ENCODE data around the gene CFAP99.

CFAP99 gene

DNA sequence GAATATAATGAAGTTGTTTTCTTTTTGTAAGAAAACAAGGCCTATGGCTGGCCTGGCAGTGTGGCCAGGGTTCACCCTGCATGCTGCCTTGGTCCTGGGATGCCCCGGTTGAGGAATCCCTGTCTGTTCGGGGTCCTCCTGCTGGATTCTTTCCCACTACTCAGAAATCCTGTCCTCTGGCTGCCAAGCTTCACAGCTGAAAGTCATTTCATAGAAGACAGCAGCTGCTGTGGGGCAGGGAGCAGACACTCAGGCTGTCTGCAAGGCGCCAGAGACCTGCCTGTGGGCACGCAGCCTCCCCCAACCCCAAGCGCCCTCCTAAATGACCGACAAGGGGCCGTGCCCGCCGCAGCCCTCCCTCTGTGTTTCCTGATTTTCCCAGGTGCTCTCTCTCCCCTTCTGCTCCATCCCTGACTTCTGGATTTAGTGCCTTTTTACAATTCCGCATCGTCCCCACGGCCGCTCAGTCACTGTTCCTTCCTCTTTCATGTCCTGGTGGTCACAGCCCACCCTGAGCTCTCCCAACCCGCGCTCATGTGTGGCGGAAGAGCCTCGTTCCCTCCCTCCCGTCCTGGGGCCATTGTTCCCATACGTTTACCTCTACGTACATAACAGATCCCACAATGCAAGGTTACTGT lies 27.9 kb upstream of the CFAP99 start:
- no peak for DNase-seq (ENCODE audit: low spot score)

DNA sequence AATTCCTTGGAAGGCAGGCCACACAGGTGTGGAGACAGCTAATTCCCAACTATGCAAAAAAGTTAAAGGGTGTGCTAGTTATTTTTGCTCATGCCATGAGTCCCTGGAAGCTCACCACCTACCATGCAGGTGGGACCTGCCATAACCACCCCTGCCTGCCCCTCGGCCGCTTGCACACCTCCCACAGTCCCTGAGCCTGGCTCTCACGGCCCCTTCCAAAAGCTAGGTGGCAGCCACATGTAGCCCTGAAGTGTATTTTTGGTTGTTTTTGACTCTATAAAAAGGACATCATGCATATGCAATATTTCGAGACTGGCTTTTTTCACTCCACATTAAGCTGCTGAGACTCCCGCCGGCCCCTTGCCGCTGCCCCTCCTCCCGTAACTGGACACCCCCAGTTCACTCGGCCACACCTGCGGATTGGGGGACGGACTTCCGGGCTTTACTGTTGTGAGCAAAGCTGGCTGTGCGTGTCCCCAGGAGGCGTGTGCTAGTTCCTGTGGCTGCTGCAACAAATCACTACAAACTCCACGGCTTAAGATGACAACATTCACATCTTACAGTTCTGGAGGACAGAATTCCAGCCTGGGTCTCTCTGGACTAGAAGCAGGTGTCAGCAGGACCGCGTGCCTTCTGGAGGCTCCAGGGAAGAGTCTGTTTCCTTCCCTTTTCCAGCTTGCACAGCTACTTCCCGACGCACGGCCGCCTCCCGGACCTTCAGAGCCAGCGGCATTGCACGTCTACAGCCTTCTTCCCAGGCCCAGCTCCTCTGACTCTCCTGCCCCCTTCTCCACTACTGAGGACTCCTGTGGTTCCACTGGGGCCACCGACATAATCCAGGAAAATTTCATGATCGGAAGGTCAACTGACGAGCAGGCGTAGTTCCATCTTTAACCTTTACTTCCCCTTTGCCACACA lies 25.1 kb upstream of the CFAP99 start:
- no peak for DNase-seq (ENCODE audit: low spot score)

DNA sequence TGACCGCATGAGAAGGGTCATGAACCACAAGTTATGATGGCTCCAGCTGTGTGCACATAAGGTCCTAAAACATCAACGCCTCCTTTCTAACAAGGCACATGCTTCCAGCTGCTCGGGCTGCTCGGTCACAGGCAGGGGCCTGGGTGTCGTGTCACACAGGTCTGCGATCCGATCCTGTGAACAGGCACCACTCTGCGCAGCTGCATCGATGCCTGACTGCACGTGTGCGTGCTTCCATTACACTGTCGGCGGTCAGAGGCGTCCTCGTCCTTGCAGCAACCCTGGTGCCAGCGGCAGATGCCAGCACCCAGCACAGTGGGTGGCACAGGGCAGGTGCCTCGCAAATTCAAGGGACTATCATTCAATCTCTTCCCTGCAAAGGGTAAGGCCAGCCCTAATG lies 24.2 kb upstream of the CFAP99 start:
- DNase-seq (ENCODE audit: low spot score) = no peak

DNA sequence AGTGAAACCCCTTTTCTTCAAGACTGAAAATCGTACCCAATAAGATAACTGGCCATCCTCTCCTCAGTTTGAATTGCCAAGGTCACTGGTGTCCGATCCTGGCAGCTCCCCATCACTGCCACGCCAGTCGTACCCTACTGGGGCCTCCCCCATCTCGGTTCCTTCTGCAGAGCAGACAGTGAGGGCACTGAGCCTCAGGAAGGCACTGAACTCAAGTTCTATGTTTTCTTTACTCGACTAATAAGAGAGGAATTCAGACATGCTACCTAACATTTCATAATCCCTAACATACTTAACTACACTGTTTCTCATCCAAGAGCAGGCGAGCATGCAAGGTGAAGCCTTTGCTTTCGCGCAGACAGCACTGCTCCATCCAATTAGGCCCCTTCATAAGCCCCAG lies 23.7 kb upstream of the CFAP99 start:
- DNase-seq (ENCODE audit: low spot score) = no peak

DNA sequence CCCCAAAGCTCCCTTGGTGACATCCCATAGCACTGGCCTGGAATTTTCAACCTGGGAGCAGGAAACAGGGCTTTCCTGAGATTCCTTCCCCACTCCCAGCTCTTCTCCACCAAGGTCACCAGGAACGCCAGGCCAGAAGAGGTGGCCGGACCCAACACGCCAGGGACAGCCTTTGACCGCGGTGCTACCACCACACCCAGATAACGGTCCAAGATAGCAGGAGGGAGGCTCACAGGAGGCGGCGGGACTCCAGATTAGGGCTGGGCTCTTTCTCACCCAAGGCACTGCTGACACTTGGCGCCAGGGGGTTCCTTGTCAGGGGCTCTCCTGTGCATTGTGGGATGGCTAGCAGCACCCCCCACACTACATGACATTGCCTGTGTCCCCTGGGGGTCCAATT lies 23.2 kb upstream of the CFAP99 start:
- no peak for DNase-seq (ENCODE audit: low spot score)

DNA sequence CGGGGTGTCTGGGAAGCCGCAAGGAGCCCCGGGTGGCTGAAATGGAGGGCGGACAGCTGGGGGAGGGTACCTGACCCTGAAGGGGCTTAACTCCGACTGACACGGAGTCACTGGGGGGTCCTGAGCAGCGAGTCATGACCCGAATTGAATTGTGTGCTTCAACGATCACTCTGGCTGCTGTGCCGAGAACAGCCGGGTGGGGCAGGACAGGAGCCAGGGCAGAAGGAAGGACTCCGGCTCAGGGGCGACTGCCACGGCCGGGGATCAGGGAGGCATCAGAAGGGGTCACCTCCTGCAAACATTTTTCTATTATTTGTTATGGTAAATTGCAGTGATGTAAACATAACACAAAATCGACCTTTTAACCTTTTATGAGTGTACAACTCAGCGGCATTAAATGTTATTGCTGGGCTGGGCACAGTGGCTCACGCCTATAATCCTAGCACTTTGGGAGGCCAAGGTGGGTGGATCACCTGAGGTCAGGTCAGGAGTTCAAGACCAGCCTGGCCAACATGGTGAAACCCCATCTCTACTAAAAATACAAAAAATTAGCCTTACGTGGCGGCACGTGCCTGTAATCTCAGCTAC lies 21.9 kb upstream of the CFAP99 start:
- DNase-seq (ENCODE audit: low spot score) = no peak

DNA sequence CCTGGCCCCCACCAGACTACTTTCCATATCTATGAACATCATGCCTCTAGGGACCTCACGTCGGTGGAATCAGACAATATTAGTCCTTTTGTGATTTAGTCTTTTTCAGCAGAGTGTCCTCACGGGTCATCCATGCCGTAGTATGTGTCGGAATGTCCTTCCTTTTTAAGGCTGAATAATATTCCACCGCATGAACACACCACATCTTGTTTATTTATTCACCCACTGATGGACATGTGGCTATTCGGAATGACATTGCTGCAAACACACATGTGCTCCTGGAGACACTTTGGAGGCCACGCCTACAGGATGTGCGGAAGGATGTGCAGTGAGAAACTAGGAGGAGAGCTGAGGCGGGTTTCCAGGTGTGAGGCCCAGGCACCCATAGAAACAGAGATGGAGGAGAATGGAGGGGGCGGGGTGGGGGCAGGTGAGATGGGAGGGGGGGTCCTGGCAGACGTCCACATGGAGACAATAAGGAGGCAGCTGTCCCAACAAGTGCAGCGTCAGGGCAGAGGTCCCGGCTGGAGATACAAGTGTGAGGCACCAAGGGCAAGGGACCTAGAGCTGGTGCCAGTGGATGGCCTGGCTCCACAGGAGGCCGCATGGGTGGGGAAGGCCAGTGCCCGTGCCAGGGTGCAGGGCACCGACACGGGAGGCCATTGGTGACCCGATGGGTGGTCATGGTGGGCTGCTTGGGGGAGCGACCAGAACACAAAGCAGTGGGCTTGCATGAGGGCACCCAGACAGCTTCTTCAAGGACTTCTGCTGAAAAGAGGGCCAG lies 21.0 kb upstream of the CFAP99 start:
- no peak for DNase-seq (ENCODE audit: low spot score)

DNA sequence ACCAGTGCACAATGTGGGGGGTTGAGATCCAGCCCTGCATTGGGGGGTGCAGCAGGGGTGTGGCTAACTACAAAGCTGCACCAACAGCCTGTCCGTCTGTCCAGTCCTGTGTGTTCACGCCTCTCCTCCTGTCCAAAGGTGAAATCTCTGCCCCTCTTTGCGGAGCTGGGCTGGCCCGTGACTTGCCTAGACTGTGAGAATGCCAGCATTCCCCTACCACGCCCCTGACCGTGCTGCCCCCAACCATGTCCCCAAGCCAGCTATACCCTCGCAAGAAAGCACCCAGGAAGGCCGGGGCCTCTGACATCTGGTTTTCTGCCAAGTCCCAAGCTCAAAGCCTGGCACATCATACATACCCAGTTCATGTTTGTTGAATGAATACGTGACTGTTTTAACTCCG lies 19.5 kb upstream of the CFAP99 start:
- DNase-seq (ENCODE audit: low spot score) = no peak

DNA sequence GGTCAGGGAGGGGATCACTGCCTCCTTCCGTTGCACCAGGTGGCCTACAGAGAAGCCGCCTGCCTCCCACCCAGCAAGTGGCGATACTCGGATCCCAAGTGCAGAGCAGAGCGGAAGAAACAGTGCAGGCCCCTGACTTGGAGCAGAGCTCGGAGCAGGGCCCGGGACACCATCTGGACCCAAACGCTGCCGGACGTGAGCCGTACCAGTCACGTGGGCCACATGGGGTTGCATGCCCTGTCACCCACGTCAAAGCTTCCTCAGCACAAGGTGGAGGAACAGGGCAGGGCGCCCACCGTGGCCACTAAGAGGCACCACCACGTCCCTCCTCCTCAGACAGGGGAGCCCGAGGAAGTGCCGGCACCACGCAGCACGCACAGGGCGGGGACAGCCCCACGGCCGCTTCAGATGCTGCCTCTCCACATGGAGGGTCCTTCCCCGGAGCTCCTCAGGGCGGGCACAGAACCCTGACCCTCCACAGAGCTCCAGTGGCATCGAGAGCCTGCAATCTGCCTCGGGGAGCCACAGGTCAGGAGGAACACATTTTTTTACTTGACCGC lies 19.0 kb upstream of the CFAP99 start:
- DNase-seq (ENCODE audit: low spot score) = no peak

DNA sequence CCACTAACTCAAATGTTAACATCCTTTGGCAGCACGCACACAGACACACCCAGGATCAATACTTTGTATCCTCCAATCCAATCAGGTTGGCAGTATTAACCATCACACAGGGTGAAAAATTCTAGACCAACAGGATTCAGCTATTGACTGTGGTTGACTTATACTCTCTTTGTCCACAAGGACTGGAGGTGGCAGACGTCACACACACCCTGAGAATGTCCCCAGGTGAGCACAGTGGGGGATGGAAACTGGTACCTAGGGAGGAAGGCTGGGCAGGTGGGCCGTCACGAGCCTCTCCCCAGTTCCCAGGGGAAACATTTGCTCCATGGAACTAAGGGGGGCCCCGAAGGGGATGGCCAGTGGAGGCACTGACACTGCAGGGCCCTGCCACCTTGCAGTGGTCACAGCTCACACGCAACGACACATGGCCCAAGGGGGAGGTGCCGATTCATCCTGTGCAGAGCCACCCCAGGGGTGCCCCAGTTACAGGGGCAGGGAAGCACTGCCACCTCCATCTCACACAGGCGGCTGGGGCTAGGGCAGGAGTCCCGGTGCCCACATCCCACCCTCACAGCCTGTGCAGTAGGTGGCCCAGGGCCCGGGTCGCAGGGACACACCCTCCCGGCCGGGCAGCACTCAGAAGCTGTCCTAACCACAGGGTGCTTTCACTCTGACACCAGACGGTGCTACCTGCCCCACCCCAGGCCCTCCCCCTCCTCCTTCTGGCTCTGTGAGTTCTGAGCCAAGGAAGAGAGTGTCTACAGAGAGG lies 17.7 kb upstream of the CFAP99 start:
- DNase-seq (ENCODE audit: low spot score) = no peak

DNA sequence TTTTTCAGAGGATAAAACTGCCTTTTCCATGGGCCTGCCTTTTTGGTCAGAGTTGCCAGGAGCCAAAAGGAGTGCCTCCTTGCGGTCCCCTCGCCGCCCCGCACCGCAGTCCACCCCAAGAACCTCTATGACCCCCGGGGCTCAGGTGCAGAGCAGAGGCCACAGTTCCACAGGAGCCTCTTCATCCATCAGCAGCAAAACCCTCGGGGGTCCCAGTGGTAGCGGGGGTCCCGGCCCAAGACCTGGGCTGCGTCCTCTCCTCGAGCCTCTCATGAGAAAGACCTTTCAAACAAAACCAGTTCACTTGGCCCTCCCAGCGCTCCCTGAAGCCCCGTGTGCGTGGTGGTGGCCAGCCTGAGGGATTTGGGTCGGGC lies 17.2 kb upstream of the CFAP99 start:
- DNase-seq (ENCODE audit: low spot score) = no peak

DNA sequence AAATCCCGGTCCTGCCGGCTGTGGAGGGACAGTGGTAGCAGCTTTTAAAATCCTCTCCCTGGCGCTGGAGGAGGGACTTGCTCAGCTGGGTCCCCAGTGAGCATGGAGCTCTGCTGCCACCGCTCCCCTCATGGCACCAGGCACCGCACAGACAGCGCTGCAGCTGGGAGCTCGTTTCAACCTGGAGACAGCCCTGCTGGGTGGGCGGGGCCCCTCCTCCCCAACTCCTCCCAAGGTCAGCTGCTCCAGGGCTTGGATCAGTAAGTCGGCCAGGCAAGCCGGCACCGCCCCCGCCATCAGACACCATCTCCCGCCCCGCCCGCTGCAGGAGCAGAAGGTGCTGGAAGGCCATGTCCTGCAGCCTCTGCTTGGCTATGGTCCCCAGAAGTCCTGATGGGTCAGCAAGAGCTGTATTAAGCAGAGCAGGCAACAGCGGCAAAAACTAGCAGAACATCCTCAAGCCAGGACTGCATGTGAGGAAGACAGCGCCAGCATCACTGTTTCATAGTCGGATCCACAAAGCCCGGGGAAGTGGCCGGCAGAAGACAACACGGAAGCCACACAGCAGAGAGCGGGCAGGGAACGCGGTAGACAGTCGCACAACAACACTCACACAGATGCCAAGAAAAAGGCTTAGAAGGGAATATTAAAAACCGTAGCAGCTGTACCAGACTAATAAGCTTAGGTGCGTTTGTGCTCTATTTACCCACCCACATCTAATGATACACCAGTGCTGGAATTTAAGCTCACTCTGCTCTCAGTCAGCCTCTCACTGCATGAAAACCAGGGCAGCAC lies 16.5 kb upstream of the CFAP99 start:
- no peak for DNase-seq (ENCODE audit: low spot score)

DNA sequence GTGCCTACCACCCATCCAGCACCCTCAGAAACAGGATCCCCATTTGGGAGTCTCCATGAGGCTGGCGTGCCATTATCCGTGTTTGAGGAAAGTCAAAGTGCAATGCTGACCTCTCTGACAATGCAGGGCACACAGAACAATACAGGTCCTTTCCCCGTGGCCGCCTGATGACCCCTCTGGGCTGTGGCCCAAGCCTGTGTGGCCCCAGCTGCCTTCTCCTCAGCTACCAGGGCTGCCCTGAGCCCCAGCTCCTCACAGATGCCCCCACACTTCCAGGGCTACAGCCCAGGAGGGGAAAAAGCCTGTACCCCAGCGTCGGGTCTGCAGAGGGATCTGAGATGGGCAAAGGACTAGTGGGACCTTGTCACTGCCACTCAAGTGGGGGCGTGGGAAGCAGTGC lies 15.8 kb upstream of the CFAP99 start:
- DNase-seq (ENCODE audit: low spot score) = no peak

DNA sequence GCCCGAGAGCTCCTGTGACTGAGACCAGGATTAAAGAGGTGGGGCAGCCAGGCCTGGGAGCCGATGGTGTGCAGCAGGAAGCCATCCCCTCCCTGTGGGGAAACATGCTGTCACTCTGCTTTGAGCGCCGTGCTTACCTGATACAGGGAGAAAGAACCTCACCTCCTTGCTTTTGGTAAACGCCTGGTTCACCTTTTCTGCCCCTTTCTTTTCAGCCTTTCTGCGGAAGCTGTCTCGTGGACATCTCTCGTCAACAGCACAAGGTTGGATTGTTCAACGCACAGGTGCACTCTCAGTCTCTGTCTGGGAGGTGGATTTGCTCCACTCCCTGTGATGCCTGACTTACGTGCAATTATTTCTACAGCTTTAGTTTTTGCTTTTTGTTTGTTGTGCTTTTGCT lies 12.3 kb upstream of the CFAP99 start:
- no peak for DNase-seq (ENCODE audit: low spot score)

DNA sequence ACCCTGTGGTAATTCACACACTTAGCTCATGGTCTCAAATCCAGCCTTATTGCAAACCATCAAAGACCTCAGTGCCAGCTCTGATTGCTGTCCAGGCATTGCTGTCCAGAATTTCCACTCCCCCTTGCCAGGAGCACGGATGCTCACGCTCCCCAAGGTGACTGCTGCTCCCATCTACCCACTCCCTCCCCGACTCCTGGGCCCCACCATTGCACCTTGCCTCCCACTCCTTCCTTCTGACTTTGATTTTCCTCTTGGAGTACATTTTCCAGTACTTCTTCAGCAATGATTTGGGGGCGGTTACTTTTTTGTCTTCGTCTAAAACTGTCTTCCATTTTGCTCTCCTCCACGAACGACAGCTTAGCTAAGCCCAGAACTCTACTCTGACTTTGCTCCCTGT lies 11.8 kb upstream of the CFAP99 start:
- no peak for DNase-seq (ENCODE audit: low spot score)

DNA sequence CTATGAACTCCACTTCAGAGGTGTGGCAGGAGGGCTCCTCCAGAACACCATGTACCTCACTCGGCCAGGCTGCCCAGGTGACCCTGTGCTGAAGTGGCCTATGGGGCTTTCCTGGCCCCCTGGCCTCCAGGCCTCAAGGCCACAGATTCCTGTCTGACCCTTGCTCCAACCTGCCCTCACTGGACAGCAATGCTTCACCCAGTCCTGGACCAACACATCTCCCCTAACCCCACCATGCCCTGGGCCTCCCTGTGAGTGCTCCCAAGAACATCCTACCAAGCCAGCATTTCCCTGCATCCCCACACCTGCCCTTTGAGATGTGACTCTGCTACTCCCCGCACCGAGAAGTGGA lies 10.8 kb upstream of the CFAP99 start:
- no peak for DNase-seq (ENCODE audit: low spot score)

DNA sequence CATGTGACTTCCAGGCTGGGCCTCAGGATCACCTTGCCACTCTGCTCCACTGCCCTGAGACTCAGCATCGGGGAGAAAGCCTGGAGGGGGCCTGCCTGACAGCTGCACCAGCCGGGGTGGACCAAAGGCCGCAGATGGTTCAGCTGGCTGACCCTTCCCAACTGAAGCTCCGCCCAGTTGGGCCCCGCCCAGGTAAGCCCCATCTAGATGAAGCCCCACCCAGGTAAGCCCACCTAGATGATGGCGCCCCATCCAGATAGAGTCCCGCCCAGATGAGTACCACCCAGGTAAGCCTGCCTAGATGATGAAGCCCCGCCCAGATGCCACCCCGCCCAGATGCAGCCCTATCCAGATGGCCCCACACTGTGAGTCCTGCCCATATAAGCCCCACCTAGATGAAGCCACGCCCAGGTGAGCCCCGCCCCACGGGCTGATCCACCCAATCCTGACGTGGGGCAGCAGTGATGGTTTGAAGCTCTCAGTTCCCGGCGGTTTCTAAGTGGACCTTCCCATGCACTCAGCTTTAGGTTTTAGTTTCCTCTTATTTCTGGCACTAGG lies 10.3 kb upstream of the CFAP99 start:
- no peak for DNase-seq (ENCODE audit: low spot score)

DNA sequence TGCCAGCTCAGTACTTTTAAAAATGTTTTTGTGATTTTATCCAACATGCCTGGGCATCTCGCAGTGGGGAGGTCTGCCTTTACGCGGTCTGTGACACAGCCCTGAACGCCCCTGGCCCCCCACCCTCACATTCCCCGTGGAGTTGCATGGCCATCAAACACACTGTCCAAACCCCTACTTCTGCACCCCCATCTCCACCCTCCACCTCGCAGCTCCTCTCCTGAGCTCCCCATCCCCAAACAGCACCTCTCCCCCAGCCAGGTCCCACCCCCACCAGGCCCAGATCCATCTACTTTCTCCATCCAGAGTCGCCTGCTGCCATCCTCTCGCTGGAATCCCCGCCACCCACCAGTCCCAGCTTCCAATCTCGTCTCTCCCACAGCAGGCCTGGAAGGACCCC lies 9.8 kb upstream of the CFAP99 start:
- no peak for DNase-seq (ENCODE audit: low spot score)

DNA sequence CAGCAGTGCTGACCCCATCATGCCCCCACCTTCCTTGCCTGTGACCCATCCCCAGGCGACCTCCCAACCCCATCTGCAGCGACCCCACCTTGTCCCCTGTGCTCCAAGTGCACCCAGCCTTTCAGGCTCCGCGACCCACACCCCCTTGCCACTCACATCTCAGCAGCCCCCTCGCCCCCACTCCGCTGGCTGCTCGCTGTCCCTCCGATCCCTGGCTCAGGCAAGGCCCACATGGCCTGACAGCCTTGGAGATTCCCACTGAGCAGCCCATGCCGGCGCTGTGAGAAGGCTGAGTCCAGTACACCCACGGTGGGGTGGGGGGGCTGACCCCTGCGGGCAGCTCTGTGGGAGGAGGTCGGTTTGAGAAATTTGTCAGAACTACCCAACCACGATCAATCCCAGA lies 9.4 kb upstream of the CFAP99 start:
- DNase-seq (ENCODE audit: low spot score) = no peak

DNA sequence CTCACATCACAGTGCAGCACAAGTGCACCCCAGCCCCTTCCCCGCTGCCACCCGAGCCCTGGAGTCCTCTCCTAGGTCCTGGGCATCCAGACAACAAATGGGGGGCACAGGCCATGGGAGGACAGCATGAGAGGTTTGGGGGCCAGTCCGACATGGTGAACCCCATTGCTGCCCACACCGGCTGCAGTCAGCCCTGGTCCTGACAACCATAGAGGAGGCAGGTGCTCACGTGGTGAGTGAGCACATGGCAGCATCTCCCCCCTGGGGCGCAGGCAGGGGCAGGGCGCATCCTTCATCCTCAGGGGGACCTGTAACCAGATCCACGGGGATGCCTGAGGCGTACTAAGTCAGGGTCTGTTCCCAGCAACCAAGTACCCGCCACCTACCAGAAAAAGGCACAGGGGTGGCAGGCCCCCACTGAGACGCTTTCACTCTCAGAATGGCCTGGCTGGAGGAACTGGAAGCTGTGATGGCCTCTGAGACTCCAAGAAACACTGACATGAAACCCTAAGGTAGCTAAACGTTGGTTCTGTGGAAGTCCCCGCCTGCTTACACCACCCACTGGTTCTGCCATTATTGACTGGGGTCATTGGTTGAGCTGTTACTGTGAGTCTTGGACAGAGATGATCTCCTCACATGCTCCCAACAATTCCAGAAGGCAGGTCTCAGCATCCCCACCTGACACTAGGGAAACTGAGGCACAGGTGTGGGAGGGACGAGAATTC lies 6.8 kb upstream of the CFAP99 start:
- DNase-seq (ENCODE audit: low spot score) = no peak
